Gastroesophageal sphincter (tissue), 4 donors: ENCODE results near the gene GXYLT2. TPM values are rescaled to one million over a fixed set of nuclear protein-coding genes. Genes with fewer than 3 reads are reported as not detected.

ENCODE experiments used
- ATAC-seq: fragments of 150-250 bp; one replicate; pipeline ENCODE4 v1.9.1; 2016; ENCODE audit warnings: mild to moderate bottlenecking, moderate library complexity
- H3K27ac ChIP-seq, 4 donors: fragments of 200-600 bp; sonication (generic) in 3 of 4; 1 replicate in 3 of 4; 2 replicates in 1 of 4; pipeline ENCODE4 v1.5.1; 2016 to 2019
- H3K27me3 ChIP-seq: fragments of 200-600 bp; sonication (generic); one replicate; pipeline ENCODE4 v1.5.1; 2019
- H3K36me3 ChIP-seq, 2 donors: fragments of 200-600 bp; sonication (generic); one replicate each; pipeline ENCODE4 v1.5.1; 2019; ENCODE audit warnings: control low read depth in 1 of 2
- H3K4me1 ChIP-seq, 3 donors: fragments of 200-600 bp; sonication (generic); 1 replicate in 2 of 3; 2 replicates in 1 of 3; pipeline ENCODE4 v1.5.1; 2016 to 2019; ENCODE audit warnings: control low read depth in 2 of 3
- H3K4me3 ChIP-seq, 2 donors: fragments of 200-600 bp; sonication (generic); one replicate each; pipeline ENCODE4 v1.5.1; 2019; ENCODE audit warnings: mild to moderate bottlenecking in 1 of 2, moderate library complexity in 1 of 2
- H3K9me3 ChIP-seq, 3 donors: fragments of 200-600 bp; sonication (generic); one replicate each; pipeline ENCODE4 v1.5.1; 2017 to 2019; ENCODE audit warnings: control low read depth in 2 of 3
- CTCF ChIP-seq, 4 experiments: fragments of 200-600 bp in 2 of 4; fragments of 450-650 bp in 2 of 4; sonication (generic) in 1 of 4; IDR thresholded peaks; one replicate each; pipeline ENCODE4 v1.5.1; 2017 to 2019; ENCODE audit warnings: antibody characterized with exemption in 4 of 4, mild to moderate bottlenecking in 2 of 4, moderate library complexity in 2 of 4
- EP300 ChIP-seq: sonication (generic); formaldehyde crosslinking; IDR thresholded peaks from one replicate; pipeline ENCODE4 v1.6.1; 2017; ENCODE audit warnings: antibody characterized with exemption, mild to moderate bottlenecking
- POLR2A ChIP-seq, 2 donors: fragments of 450-650 bp; IDR thresholded peaks; one replicate each; pipeline ENCODE4 v1.6.1; 2017; ENCODE audit warnings: antibody characterized with exemption in 2 of 2, mild to moderate bottlenecking in 2 of 2, moderate library complexity in 1 of 2
- POLR2AphosphoS5 ChIP-seq: sonication (generic); formaldehyde crosslinking; IDR thresholded peaks from one replicate; pipeline ENCODE4 v1.6.1; 2017; ENCODE audit warnings: antibody characterized with exemption
- WGBS, 2 donors: methylation state at CpG; one replicate each; pipeline ENCODE4 v1.1.5; 2018; ENCODE audit warnings: low coverage in 1 of 2; 5-methylcytosine and 5-hydroxymethylcytosine counted together
- total RNA-seq, 4 donors: library from RNA; depleted of rRNA; stranded (reverse); fragments of >200 nt; gene quantifications; one replicate each; pipeline ENCODE4 v1.1.0, GENCODE V29; 2016

Gene GXYLT2
- total RNA-seq, 4 donors from 2014 or later = 6.1 to 7.9 (median 7.0) TPM

- TF ChIP-seq POLR2A (IDR thresholded peaks at IDR 0.05) (no peak), POLR2AphosphoS5 (no peak)
- H3K27me3 ChIP-seq = no peaks in the 10 kb centered on the region
- no peaks in the 10 kb centered on the region for H3K4me1 ChIP-seq
- no peak overlapping the region for H3K27ac ChIP-seq
- no peaks in the 10 kb centered on the region for H3K36me3 ChIP-seq
- 76 to 90% methylated on average over 3 to 4 of the region's 4 CpGs for WGBS, 2 donors
- no peaks in the 10 kb centered on the region for H3K9me3 ChIP-seq
- ATAC-seq = no peak
- H3K4me3 ChIP-seq = no peak overlapping the region
These were observed 63.0 kb downstream of the GXYLT2 start for GRCh38 chr3:72950801-72951200.

GRCh38 chr3:72951259-72951722 lies 63.4 kb downstream of the GXYLT2 start:
- TF ChIP-seq CTCF (IDR thresholded peaks at IDR 0.05) = no peak
- no peak for TF ChIP-seq POLR2AphosphoS5
- no peak for TF ChIP-seq POLR2A (IDR thresholded peaks at IDR 0.05)
- no peak for TF ChIP-seq EP300
- 69 to 82% methylated on average over 6 of the region's 6 CpGs for WGBS, 2 donors
- Histone ChIP-seq H3K9me3 (no peaks in the 10 kb centered on the region), H3K36me3 (no peaks in the 10 kb centered on the region), H3K27ac (no peak overlapping the region), H3K4me1 (no peaks in the 10 kb centered on the region), H3K4me3 (no peak overlapping the region), H3K27me3 (no peaks in the 10 kb centered on the region)
- ATAC-seq = no peak

GRCh38 chr3:72953325-72953956 lies 65.6 kb downstream of the GXYLT2 start:
- Histone ChIP-seq H3K4me3 (no peak overlapping the region), H3K27ac (no peak overlapping the region), H3K4me1 (no peaks in the 10 kb centered on the region), H3K9me3 (no peaks in the 10 kb centered on the region), H3K36me3 (peaks cover 0 to 4% of the 10 kb centered on the region in 2 donors), H3K27me3 (no peaks in the 10 kb centered on the region)
- TF ChIP-seq CTCF (IDR thresholded peaks at IDR 0.05) = no peak
- no peak for TF ChIP-seq POLR2AphosphoS5
- no peak for TF ChIP-seq EP300
- TF ChIP-seq POLR2A (IDR thresholded peaks at IDR 0.05) = no peak
- peak; percentile 39 for ATAC-seq
- 85 to 94% methylated on average over 5 to 6 of the region's 7 CpGs for WGBS, 2 donors

- 53 to 72% methylated on average over 4 to 5 of the region's 8 CpGs for WGBS, 2 donors
- Histone ChIP-seq H3K9me3 (no peaks in the 10 kb centered on the region), H3K27me3 (no peaks in the 10 kb centered on the region), H3K27ac (peak overlapping the region in 2 of 4 donors; percentile 46 to 58), H3K4me1 (peaks cover 0 to 6% (median 0%) of the 10 kb centered on the region in 3 donors), H3K4me3 (no peak overlapping the region), H3K36me3 (peaks cover 0 to 4% of the 10 kb centered on the region in 2 donors)
- no peak for TF ChIP-seq EP300
- no peak for TF ChIP-seq POLR2A (IDR thresholded peaks at IDR 0.05)
- TF ChIP-seq CTCF (IDR thresholded peaks at IDR 0.05) = no peak
- no peak for TF ChIP-seq POLR2AphosphoS5
- ATAC-seq = no peak
These were observed 69.5 kb downstream of the GXYLT2 start for GRCh38 chr3:72957297-72957696.

- no peaks in the 10 kb centered on the region for H3K27me3 ChIP-seq
- no peak overlapping the region for H3K4me3 ChIP-seq
- TF ChIP-seq CTCF (IDR thresholded peaks at IDR 0.05) = no peak
- TF ChIP-seq POLR2A (IDR thresholded peaks at IDR 0.05) = no peak
- TF ChIP-seq EP300 = no peak
- TF ChIP-seq POLR2AphosphoS5 = no peak
- ATAC-seq = no peak
- peaks cover 0 to 6% (median 0%) of the 10 kb centered on the region in 3 donors for H3K4me1 ChIP-seq
- H3K27ac ChIP-seq = no peak overlapping the region
- H3K9me3 ChIP-seq = no peaks in the 10 kb centered on the region
- peaks cover 0 to 4% of the 10 kb centered on the region in 2 donors for H3K36me3 ChIP-seq
- 96 to 100% methylated on average over 2 to 4 of the region's 5 CpGs for WGBS, 2 donors
These were observed 71.5 kb downstream of the GXYLT2 start for GRCh38 chr3:72959336-72959735.
